Activated naive CD4-positive, alpha-beta T cell (primary cell): ENCODE data around the gene KAT7.
"Not testable (repeated sequence)": the region's sequence is repeated elsewhere in the genome, so short reads cannot be mapped to it uniquely, and the experiment has no call there.

Source experiments
- DNase-seq, 4 experiments: peaks; one replicate each; lab custom pipeline; 2025; lab: John Stamatoyannopoulos, UW

Gene KAT7

GRCh38 chr17:49809056-49809455 lies 20.6 kb downstream of the KAT7 start:
- DNase-seq, result no peak

DNA sequence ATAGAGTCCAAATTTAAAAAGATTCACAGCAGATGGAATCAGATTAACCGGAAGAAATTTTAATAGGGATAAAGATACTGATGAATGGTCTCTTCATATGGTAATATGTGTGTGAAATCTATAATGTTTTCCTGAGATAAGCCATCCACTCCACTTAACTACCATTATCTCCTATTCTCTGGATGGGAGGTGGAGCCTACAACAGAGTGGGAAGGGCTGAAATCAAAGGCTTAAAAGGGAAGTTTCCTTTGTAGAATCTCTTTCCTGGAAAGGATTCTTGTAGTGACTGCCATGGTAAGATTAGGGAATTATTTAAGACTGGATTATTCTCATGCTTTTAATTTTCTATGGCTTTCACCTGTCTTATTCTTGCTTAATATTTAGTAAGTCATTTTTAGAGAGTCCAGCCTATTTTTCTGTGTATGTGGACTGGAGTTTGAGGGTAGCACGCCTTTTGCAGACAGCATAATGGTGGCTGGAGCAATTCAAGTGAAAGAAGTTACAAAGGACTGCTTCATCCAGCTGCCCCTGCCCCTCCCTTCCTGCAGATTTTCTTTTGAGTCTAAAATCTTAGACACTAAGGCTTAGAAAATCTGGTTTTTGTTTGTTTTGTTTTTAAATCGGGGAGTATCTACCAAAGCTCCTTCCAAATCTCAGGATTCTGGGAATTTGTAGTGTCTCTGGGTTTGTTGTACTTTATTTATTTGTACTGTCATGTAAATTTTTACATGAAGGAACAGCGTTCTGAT lies 26.5 kb downstream of the KAT7 start:
- no peak for DNase-seq

DNA sequence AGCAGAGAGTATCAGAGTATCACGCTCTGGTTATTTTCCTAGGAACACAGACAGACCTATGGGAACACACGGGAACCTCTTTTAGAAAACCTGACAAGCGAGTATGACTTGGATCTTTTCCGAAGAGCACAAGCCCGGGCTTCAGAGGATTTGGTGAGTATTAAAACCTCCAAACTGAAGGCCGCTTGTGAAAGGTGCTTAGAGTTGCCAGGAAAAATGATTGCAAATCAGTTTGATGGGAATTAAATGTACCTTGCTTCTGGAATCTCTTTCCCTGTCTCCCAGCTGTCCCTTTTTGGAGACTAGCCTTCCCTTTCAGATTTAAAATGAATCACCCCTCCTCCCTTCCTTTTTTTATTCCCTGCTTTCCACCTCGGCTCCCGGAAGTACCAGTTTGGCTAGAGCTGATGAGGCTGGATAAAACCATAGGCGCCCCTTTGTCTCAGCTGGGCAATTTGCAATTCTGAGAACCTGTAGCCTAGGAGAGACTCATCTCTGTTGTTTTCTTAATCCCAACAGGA lies 27.3 kb downstream of the KAT7 start:
- no peak for DNase-seq

DNA sequence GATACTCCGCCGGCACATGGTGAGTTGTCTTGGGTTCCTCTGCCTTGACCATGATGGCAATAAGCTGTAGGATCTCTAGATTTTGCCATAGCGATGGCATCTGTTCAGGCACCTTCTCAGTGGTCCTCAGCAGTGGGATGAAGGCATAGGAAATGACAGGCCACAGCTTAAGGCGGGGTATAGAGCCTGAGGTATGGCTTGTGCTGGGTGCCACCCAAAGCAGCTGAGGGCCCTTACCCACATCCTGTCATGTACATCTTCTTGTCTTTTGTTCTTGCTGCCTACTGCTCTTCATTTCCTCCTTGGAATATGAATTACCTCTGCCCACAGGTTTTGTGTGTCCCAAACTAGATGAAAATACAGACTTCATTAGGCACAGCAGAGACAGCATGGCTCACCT lies 29.5 kb downstream of the KAT7 start:
- peak in 2 of 4 experiments; percentile 18 to 41 for DNase-seq

DNA sequence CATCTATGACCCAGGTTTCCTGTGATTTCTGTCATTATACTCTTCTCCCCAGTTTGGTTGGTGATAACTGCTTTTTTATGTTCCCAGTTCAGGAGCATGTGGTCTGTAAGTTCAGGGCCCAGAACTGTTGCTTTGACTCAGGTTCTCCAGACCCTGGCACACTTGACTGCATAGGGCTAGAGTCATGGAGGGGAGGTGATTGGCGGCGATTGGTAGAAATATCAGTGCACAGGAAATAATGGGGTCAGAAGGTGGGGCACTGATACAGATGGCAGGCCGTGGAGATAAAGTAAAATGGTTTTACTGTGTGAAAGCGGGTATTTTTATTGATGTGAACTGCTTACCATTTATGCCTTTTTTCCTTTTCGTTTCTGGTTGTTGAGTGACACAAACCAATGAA lies 30.7 kb downstream of the KAT7 start:
- no peak for DNase-seq

- DNase-seq, result no peak
These were observed 31.2 kb downstream of the KAT7 start for GRCh38 chr17:49819651-49820050.

- no peak for DNase-seq
These were observed 32.3 kb downstream of the KAT7 start for GRCh38 chr17:49820773-49821172.

DNA sequence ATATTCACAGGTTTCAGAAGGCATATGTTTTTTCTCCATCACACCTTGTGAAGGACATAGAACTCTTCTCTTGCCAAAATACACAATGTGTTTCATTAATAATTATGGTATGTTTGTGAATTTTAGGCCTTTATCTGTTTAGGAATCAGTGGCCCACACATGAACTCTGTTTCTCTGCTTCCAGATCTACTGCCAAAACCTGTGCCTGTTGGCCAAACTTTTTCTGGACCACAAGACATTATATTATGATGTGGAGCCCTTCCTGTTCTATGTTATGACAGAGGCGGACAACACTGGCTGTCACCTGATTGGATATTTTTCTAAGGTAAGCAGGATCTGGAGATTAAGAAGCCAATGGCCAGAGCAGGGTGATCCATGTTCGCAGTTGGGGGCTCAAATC lies 33.0 kb downstream of the KAT7 start:
- DNase-seq, result no peak

DNA sequence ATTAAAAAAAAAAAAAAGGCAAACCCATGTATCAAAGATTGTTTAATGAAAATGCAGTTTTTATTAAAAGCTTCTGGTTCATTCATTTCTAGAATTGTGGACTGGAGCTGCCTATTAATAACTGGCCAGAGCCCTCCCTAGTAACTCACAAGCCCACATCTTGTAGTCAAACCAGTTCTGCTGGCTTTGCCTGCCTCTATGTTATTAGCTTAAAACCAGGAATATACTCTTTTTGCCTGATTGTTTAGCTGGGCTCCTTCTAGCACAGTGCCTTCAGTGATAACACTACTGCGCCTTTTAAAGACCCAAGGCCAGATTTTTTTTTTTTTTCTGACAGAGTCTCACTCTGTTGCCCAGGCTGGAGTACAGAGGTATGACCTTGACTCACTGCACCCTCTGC lies 33.4 kb downstream of the KAT7 start:
- no peak for DNase-seq

DNA sequence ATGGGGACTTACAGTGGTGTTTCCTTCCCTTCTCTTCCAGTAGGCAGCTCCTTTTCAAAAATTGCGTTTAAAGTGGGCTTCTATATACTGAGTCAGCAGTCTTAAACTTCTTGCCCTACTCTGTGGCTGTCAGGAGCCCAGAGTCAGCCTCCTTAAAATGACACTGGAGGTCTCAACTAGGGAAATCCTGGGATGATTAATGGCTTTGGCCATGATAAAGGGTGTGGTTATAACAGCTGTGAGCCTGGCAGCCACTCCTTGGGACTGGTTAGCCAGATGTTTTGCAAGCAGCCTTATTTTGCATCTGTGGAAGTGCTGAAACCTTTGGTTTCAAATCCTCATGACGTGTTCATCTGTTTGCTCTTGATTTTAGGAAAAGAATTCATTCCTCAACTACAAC lies 34.3 kb downstream of the KAT7 start:
- DNase-seq, result no peak

DNA sequence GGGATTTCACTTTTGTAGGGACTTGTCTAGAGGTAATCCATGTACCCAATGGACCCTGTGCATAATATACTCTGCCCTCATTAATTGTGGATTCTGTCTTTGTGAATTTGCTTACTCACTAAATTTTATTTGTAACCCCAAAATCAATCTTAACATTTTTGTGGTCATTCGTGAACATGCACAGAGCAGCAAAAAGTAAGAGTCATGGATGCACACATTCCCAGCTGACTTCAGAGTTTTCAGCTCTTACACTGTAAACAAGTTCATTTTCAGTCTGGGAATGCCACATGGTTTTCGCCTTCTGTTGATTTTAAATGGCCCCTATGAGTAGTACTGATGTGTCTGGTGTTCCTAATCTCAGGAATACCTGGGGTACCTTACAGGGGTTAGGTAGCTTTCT lies 35.1 kb downstream of the KAT7 start:
- DNase-seq, result no peak

DNA sequence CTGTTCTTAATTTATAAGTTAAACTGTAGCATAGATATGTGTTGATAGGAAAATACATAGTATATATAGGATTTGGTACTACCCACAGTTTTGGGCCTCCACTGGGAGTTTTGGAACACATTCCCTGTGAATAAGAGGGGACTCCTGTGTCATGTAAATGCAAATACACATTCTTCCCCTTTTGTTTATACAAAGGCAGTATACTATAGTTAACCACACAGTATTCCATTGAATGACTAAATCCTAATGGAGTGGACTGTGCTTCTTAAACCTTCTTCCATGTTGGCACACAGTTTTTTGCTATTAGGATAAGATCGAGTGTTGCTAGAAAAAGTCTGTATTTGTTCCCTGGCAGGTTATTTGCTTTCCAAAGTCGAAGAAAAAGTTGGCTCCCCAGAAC lies 37.2 kb downstream of the KAT7 start:
- DNase-seq, result no peak

DNA sequence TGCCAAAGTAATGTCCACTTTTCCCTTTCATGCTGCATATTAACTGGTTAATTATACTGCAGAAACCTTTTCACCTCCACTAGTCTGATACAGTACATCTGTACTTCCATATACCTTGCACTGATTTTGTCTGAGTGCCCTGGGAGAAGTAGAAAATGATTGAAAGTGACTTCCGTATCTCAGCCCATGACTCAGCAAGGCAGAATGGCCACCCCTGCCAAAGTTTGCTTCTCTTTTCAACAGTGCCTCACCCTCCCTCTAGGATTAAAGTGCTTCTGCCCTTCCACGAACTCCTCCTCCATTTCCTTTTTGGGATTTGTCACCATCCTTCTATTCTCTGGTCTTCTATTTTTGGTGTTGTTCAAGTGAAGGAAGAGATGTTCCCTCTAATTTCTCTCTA lies 39.8 kb downstream of the KAT7 start:
- not testable (repeated sequence) for DNase-seq

DNA sequence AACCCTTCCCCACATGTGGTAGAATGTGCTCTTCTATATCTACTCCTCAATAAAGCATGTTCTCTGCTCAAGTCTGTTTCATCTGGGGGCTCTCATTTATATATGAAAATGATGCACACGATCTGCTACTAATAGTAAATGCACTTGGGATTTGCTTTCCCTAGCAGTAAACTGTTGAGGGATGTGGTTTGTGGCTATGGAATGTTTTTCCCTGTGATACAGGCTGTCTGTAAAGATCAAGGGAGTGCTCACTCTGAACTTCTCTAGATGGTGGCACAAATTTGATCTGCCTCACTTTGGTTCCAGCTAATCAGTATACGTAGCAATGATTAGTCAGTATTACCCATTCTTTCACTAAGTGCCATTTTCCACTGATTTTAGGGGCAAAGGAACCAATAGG lies 40.5 kb downstream of the KAT7 start:
- DNase-seq, result no peak

DNA sequence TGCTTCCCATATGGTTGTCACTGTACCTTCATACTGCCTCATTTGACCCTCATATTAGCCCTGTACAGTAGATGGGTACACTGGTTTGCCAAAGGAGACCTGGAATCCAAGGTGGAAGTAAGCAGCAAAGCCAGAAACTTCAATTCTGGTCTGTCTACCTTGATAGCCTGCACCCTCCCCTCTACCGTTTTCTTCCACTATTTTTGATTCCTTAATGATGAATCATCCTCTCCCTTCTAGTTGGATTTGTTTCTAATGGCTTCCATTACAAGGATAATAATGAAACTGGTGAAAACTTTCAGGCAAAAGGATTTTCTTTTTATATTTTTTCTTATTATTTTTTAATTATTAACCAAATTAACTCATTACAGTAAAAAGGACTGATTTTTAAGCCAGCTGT lies 42.1 kb downstream of the KAT7 start:
- no peak for DNase-seq

DNA sequence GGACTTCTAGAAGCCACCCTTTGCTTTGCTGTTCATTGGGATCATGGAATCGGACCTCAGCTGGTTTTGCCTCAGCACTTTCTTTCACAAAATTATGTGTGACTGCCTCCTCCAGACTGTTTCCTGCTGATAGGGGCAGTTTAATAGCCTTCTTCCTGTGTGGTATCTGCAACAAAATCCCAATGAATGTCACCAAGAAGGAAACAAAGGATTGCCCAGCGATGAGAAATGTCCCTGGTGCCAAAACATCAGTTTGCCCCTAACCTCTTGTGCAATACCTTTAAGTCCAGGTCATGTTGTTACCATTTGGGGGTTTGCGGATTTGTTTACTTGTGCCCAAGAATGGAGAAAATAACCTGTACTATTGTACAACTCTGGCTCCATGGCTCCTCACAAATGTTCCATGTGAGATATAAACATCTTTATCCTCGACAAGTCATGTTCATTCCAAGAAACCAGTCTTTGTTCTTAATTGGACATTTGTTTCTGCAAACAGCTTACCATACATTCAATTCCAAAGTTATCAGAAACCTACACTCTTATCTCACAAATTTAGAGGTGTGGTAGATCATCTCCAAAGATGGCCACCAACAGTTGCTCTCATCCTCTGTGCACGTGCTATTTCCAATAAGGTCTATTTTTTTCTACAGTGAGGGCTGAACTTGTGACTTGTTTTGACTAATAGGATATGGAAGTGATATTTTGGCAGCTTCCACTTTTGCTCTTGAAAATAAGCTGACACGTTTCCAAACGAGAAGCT lies 44.5 kb downstream of the KAT7 start:
- DNase-seq, result no peak

- no peak for DNase-seq
These were observed 45.8 kb downstream of the KAT7 start for GRCh38 chr17:49834118-49834743.

GRCh38 chr17:49835472-49835871 lies 47.0 kb downstream of the KAT7 start:
- DNase-seq, result no peak

GRCh38 chr17:49836111-49837030 lies 47.9 kb downstream of the KAT7 start:
- no peak for DNase-seq

DNA sequence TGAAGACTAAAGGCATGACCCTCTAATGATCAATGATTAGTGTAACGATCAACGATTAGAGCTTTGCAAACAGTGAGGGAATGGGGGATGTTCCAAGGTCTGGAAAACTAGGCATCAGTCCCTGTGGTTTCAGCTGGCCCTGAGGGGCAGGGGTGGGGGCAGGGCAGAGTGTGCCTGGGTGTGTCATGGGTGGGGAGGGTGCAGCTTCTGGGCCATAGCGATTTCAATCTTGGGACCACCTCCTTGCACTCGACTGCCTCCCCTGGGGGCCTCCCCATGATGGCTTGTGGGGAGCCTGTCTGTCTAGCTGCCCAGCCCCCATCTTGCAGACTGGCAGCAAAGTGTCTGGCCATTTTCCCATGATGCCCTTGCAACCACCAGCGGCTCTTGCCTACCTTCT lies 51.0 kb downstream of the KAT7 start:
- DNase-seq, result no peak

DNA sequence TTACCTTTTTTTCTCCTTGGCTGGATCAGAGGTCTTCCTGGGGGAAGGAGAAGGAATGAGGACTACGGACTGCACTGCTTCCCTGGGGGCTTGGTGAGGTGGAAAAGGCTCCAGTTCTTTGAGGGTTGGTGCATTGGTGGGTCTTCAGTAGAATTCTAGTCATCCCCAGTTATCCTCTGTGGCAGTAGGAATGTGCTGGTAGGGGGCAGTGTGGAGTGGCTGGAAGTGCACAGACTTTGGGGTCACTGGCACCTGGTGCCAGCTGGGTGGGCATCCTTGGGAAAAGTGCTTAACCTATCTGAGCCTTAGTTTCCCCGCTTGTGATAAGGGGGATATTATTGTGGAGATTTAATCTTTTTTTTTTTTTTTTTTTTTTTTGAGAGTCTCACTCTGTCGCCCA lies 53.1 kb downstream of the KAT7 start:
- DNase-seq, result no peak

DNA sequence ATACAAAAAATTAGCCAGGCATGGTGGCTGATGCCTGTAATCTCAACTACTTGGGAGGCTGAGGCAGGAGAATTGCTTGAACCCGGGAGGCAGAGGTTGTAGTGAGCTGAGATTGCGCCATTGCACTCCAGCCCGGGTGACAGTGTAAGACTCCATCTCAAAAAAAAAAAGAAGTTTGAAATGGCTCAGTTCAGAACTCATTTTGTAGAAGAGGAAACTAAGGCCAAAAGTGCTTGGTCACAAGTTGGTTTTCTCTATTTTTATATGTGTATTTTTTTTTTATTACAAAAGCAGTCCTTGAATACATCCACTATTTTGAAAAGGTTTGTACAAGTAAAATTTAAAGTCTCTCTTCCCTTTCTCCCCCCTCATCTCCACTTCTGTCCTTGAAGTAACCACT lies 53.9 kb downstream of the KAT7 start:
- no peak for DNase-seq
